Common myeloid progenitor, CD34-positive (primary cell): Measurements from ENCODE around the gene GSAP.
"Not testable (repeated sequence)": the region's sequence is repeated elsewhere in the genome, so short reads cannot be mapped to it uniquely, and the experiment has no call there.

Experiments
- CTCF ChIA-PET: fragments of 350-600 bp; sonication (Branson Sonifier 250); formaldehyde crosslinking; loops from one replicate; lab custom pipeline; 2021; ENCODE audit warnings: antibody characterized with exemption; lab: Charles Lee
- POLR2A ChIA-PET: fragments of 350-600 bp; sonication (Branson Sonifier 250); formaldehyde crosslinking; loops from one replicate; lab custom pipeline; 2021; ENCODE audit warnings: antibody characterized with exemption; lab: Charles Lee
- DNase-seq, 3 donors: peaks; one replicate each; pipeline versions ENCODE4 v3.0.0 to v3.0.0-alpha.2; 2013
- H3K27ac ChIP-seq, 2 experiments: 1 replicate in 1 of 2; 2 replicates in 1 of 2; pipeline ENCODE4 v1.7.0; 2013; ENCODE audit warnings: inconsistent platforms in 2 of 2, low read length in 2 of 2, mild to moderate bottlenecking in 2 of 2, low read depth in 1 of 2, moderate library complexity in 1 of 2; ENCODE audit not compliant: severe bottlenecking in 2 of 2, insufficient read depth in 1 of 2, poor library complexity in 1 of 2
- H3K27me3 ChIP-seq, 5 experiments: replicated peaks in 2 of 5; 1 replicate in 3 of 5; 2 replicates in 2 of 5; pipeline versions ENCODE4 v1.6.1 to v1.7.0; 2013; ENCODE audit warnings: low read length in 4 of 5, mild to moderate bottlenecking in 2 of 5, moderate library complexity in 2 of 5, inconsistent platforms in 1 of 5; ENCODE audit not compliant: insufficient read depth in 5 of 5, control insufficient read depth in 4 of 5
- H3K36me3 ChIP-seq, 4 experiments: 1 replicate in 2 of 4; 2 replicates in 2 of 4; pipeline versions ENCODE4 v1.6.1 to v1.7.0; 2013; ENCODE audit warnings: low read length in 3 of 4, control low read depth in 1 of 4, mild to moderate bottlenecking in 1 of 4; ENCODE audit not compliant: control insufficient read depth in 4 of 4, insufficient read depth in 4 of 4
- H3K4me1 ChIP-seq, 4 experiments: 1 replicate in 3 of 4; 2 replicates in 1 of 4; pipeline versions ENCODE4 v1.6.1 to v1.7.1; 2013; ENCODE audit warnings: low read length in 3 of 4, mild to moderate bottlenecking in 3 of 4, control low read depth in 1 of 4, inconsistent platforms in 1 of 4, moderate library complexity in 1 of 4; ENCODE audit not compliant: control insufficient read depth in 4 of 4, insufficient read depth in 4 of 4; ENCODE audit errors: control extremely low read depth in 1 of 4
- H3K4me3 ChIP-seq, 7 experiments: 1 replicate in 4 of 7; 2 replicates in 3 of 7; pipeline versions ENCODE4 v1.5.1 to v1.7.0; 2013; ENCODE audit warnings: mild to moderate bottlenecking in 7 of 7, low read length in 6 of 7, moderate library complexity in 6 of 7, inconsistent platforms in 2 of 7, low read depth in 2 of 7, control low read depth in 1 of 7; ENCODE audit not compliant: insufficient read depth in 4 of 7, control insufficient read depth in 1 of 7; ENCODE audit errors: extremely low read depth in 1 of 7
- H3K9me3 ChIP-seq, 5 experiments: 1 replicate in 4 of 5; 2 replicates in 1 of 5; pipeline versions ENCODE4 v1.6.1 to v1.7.1; 2013; ENCODE audit warnings: low read length in 4 of 5, mild to moderate bottlenecking in 2 of 5, inconsistent platforms in 1 of 5, low read depth in 1 of 5, moderate library complexity in 1 of 5; ENCODE audit not compliant: control insufficient read depth in 4 of 5, insufficient read depth in 2 of 5; ENCODE audit errors: control extremely low read depth in 1 of 5
- WGBS: methylation state at CpG from one replicate; pipeline ENCODE4 v1.1.5; 2013; ENCODE audit not compliant: insufficient coverage; 5-methylcytosine and 5-hydroxymethylcytosine counted together

GSAP gene

GRCh38 chr7:77346441-77346840 is 69.7 kb downstream of the GSAP start:
- no peak overlapping the region for H3K4me3 ChIP-seq
- H3K4me1 ChIP-seq: peaks cover 8 to 30% (median 12%) of the 10 kb centered on the region in 4 experiments
- CTCF ChIA-PET: interaction anchor here (0.7 kb wide), 1 partner anchor 31 kb away, joined by 3 read pairs; no protein-coding TSS in a partner anchor
- H3K27me3 ChIP-seq: no peaks in the 10 kb centered on the region
- no peaks in the 10 kb centered on the region for H3K9me3 ChIP-seq
- no peak for DNase-seq
- WGBS: 100% methylated on average over 1 of the region's 3 CpGs
- POLR2A ChIA-PET: interaction anchor here (0.6 kb wide), 1 partner anchor 270 kb away, joined by 7 read pairs; no protein-coding TSS in a partner anchor
- no peak overlapping the region for H3K27ac ChIP-seq
- H3K36me3 ChIP-seq: no peaks in the 10 kb centered on the region

GRCh38 chr7:77345426-77345825 is 70.7 kb downstream of the GSAP start:
- CTCF ChIA-PET, H3K36me3 ChIP-seq, H3K9me3 ChIP-seq, DNase-seq, POLR2A ChIA-PET, H3K27ac ChIP-seq, H3K4me3 ChIP-seq, H3K27me3 ChIP-seq: not testable (repeated sequence)
- peaks cover under 1 to 20% (median 3%) of the 10 kb centered on the region in 4 experiments for H3K4me1 ChIP-seq
- 96% methylated on average over 8 of the region's 9 CpGs for WGBS

- POLR2A ChIA-PET: no interaction called here
- CTCF ChIA-PET: interaction anchor here (1.2 to 1.4 kb wide), 3 partner anchors 9 to 93 kb away, joined by 3 to 4 read pairs (median 3); no protein-coding TSS in a partner anchor
- Histone ChIP-seq H3K4me1 (peaks cover 13 to 26% (median 16%) of the 10 kb centered on the region in 4 experiments), H3K36me3 (no peaks in the 10 kb centered on the region), H3K4me3 (no peak overlapping the region), H3K27ac (no peak overlapping the region), H3K9me3 (no peaks in the 10 kb centered on the region), H3K27me3 (no peaks in the 10 kb centered on the region)
- DNase-seq: no peak
- 90% methylated on average over 3 of the region's 5 CpGs for WGBS
Measured at GRCh38 chr7:77339726-77340125, 76.4 kb downstream of the GSAP start.

GRCh38 chr7:77338883-77339629 is 77.1 kb downstream of the GSAP start:
- Histone ChIP-seq H3K27ac (no peak overlapping the region), H3K27me3 (no peaks in the 10 kb centered on the region), H3K36me3 (no peaks in the 10 kb centered on the region), H3K4me3 (no peak overlapping the region), H3K4me1 (peaks cover 13 to 26% (median 16%) of the 10 kb centered on the region in 4 experiments), H3K9me3 (no peaks in the 10 kb centered on the region)
- 79% methylated on average over 3 of the region's 5 CpGs for WGBS
- ChIA-PET POLR2A (no interaction called here), CTCF (interaction anchor here (1.2 to 1.4 kb wide), 3 partner anchors 10 to 92 kb away, joined by 3 to 4 read pairs (median 3); no protein-coding TSS in a partner anchor)
- DNase-seq: peak in 1 of 3 donors; percentile 28

GRCh38 chr7:77338260-77338659 is 77.9 kb downstream of the GSAP start:
- ChIA-PET CTCF (no interaction called here), POLR2A (no interaction called here)
- H3K9me3 ChIP-seq: no peaks in the 10 kb centered on the region
- no peak overlapping the region for H3K27ac ChIP-seq
- no peaks in the 10 kb centered on the region for H3K27me3 ChIP-seq
- peak in 1 of 3 donors; percentile 42 for DNase-seq
- WGBS: 40% methylated on average over 3 of the region's 4 CpGs
- peak overlapping the region in 1 of 7 experiments; percentile 7 for H3K4me3 ChIP-seq
- H3K4me1 ChIP-seq: peaks cover 13 to 26% (median 16%) of the 10 kb centered on the region in 4 experiments
- H3K36me3 ChIP-seq: no peaks in the 10 kb centered on the region

- ChIA-PET POLR2A (no interaction called here), CTCF (no interaction called here)
- Histone ChIP-seq H3K27me3 (no peaks in the 10 kb centered on the region), H3K27ac (no peak overlapping the region), H3K36me3 (no peaks in the 10 kb centered on the region), H3K9me3 (no peaks in the 10 kb centered on the region), H3K4me3 (no peak overlapping the region), H3K4me1 (peaks cover 13 to 26% (median 16%) of the 10 kb centered on the region in 4 experiments)
- DNase-seq: no peak
- 100% methylated on average over 1 of the region's 2 CpGs for WGBS
Measured at GRCh38 chr7:77337456-77337990, 78.6 kb downstream of the GSAP start.

GRCh38 chr7:77335581-77335980 is 80.6 kb downstream of the GSAP start:
- Histone ChIP-seq H3K9me3 (no peaks in the 10 kb centered on the region), H3K27me3 (no peaks in the 10 kb centered on the region), H3K27ac (no peak overlapping the region), H3K4me3 (no peak overlapping the region), H3K4me1 (peaks cover 22 to 44% (median 30%) of the 10 kb centered on the region in 4 experiments), H3K36me3 (no peaks in the 10 kb centered on the region)
- CTCF ChIA-PET: interaction anchor here (1.2 to 7.1 kb wide), 3 partner anchors 8 to 87 kb away, joined by 3 to 50 read pairs (median 6); no protein-coding TSS in a partner anchor
- DNase-seq: no peak
- POLR2A ChIA-PET: no interaction called here
